GM06990 (cell line): Measurements from ENCODE around the gene NPAS2.

Source experiments
- DNase-seq: peaks from one replicate; pipeline ENCODE4 v3.0.0-alpha.2; 2011; ENCODE audit not compliant: insufficient read length; ENCODE audit errors: extremely low read depth
- H3K27me3 ChIP-seq: replicated peaks from 2 replicates; pipeline ENCODE4 v1.6.0; 2011; ENCODE audit warnings: low read length; ENCODE audit not compliant: control insufficient read depth, insufficient read depth
- H3K36me3 ChIP-seq: 2 replicates; pipeline ENCODE4 v1.5.1; 2011; ENCODE audit warnings: low read length; ENCODE audit not compliant: control insufficient read depth, insufficient read depth
- H3K4me3 ChIP-seq: replicated peaks from 2 replicates; pipeline ENCODE4 v1.5.1; 2011; ENCODE audit warnings: low read depth, mild to moderate bottlenecking, control low read depth, low read length
- TF ChIP-seq, protein P1 (sequence below): IDR thresholded peaks from 2 replicates; pipeline ENCODE4 v1.5.1; 2011; ENCODE audit warnings: low read length, control low read depth, mild to moderate bottlenecking, inconsistent platforms; ENCODE audit not compliant: insufficient read depth, poor library complexity, severe bottlenecking

NPAS2 gene

DNA sequence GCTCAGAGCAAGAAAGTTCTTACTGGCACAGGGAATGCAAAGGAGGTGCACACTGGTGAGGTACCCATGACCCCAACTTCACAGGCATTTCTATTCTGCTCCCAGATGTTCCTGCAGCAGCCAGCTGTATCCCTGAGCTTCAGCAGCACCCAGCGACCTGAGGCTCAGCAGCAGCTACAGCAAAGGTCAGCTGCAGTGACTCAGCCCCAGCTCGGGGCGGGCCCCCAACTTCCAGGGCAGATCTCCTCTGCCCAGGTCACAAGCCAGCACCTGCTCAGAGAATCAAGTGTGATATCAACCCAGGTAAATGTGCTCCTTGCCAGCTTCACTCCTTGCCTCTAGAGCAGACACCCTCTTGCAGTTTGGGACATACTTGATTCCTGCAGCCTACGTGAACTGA is 168.0 kb downstream of the NPAS2 start:
- no peak for DNase-seq
- H3K36me3 ChIP-seq: no peaks in the 10 kb centered on the region
- H3K27me3 ChIP-seq: no peaks in the 10 kb centered on the region; the same call in 1 of the 2 replicates
- no peak overlapping the region for H3K4me3 ChIP-seq
- TF ChIP-seq, protein P1, sequence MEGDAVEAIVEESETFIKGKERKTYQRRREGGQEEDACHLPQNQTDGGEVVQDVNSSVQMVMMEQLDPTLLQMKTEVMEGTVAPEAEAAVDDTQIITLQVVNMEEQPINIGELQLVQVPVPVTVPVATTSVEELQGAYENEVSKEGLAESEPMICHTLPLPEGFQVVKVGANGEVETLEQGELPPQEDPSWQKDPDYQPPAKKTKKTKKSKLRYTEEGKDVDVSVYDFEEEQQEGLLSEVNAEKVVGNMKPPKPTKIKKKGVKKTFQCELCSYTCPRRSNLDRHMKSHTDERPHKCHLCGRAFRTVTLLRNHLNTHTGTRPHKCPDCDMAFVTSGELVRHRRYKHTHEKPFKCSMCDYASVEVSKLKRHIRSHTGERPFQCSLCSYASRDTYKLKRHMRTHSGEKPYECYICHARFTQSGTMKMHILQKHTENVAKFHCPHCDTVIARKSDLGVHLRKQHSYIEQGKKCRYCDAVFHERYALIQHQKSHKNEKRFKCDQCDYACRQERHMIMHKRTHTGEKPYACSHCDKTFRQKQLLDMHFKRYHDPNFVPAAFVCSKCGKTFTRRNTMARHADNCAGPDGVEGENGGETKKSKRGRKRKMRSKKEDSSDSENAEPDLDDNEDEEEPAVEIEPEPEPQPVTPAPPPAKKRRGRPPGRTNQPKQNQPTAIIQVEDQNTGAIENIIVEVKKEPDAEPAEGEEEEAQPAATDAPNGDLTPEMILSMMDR: no peak

DNA sequence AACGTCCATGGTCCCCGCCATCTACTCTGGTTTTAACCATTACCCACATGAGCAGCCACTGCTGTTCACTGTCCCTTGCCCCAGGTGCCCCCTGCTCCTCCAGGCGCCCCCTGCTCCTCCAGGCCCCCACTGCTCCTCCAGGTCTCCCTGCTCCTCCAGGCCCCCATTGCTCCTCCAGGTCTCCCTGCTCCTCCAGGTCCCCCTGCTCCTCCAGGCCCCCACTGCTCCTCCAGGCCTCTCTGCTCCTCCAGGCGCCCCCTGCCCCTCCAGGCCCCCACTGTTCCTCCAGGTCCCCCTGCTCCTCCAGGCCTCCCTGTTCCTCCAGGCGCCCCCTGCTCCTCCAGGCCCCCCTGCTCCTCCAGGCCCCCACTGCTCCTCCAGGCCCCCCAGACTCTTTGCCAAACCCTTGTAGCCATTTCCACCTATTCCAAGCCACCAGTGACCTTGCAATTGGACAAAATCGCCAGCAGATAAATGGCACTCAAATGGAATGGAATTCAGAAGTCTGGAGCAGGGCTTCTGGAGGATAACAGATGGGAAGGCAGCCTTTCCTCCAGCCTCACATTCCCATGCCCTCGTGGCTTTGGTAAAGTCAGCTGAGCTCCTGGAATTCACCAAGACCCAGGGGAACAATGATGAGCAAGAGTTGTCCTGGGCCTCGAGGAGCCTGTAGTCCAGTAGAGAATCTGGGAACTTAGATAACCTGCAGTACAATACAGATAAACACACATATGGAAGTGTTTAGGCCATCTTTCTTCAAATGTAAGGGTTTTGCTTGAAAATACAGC is 168.9 kb downstream of the NPAS2 start:
- DNase-seq: no peak
- TF ChIP-seq, protein P1: no peak
- Histone ChIP-seq H3K27me3 (no peaks in the 10 kb centered on the region; the same call in 1 of the 2 replicates), H3K4me3 (no peak overlapping the region), H3K36me3 (no peaks in the 10 kb centered on the region)

DNA sequence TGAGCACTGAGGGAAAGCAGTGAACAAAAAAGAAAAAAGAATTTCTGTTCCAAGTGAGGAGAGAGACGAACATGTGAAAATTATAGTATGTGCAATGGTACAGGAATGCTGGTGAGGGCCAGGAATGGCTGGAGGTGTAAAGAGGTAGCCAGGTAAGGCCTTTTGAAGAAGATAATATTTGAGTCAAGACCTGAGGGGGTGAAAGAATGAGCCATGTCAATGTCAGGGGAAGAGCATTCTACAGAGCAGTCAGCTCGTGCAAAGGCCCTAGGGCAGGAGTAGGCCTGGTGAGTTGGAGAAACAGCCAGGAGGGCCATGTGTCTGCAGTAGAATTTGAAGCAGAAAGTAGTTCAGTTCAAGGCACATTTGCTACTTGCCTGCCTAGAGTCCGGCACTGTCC is 169.7 kb downstream of the NPAS2 start:
- no peak for DNase-seq
- no peaks in the 10 kb centered on the region; the same call in 1 of the 2 replicates for H3K27me3 ChIP-seq
- TF ChIP-seq, protein P1: no peak
- H3K36me3 ChIP-seq: no peaks in the 10 kb centered on the region
- no peak overlapping the region for H3K4me3 ChIP-seq

DNA sequence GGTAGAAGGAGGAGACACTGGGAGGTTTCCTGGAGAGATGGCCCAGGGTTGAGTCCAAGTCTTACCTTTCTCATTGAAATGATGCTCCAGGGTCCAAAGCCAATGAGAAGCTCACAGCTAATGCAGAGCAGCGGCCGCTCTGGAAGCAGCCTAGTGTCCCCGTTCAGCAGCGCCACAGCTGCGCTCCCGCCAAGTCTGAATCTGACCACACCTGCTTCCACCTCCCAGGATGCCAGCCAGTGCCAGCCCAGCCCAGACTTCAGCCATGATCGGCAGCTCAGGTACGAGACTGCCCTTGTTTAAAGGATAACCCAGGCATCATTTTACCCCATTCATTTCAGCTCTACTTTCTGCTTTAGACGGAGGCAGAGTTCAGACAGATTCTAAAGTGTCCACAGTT is 170.2 kb downstream of the NPAS2 start:
- no peak for DNase-seq
- TF ChIP-seq, protein P1: no peak
- H3K27me3 ChIP-seq: no peaks in the 10 kb centered on the region; the same call in 1 of the 2 replicates
- H3K36me3 ChIP-seq: no peaks in the 10 kb centered on the region
- H3K4me3 ChIP-seq: no peak overlapping the region

DNA sequence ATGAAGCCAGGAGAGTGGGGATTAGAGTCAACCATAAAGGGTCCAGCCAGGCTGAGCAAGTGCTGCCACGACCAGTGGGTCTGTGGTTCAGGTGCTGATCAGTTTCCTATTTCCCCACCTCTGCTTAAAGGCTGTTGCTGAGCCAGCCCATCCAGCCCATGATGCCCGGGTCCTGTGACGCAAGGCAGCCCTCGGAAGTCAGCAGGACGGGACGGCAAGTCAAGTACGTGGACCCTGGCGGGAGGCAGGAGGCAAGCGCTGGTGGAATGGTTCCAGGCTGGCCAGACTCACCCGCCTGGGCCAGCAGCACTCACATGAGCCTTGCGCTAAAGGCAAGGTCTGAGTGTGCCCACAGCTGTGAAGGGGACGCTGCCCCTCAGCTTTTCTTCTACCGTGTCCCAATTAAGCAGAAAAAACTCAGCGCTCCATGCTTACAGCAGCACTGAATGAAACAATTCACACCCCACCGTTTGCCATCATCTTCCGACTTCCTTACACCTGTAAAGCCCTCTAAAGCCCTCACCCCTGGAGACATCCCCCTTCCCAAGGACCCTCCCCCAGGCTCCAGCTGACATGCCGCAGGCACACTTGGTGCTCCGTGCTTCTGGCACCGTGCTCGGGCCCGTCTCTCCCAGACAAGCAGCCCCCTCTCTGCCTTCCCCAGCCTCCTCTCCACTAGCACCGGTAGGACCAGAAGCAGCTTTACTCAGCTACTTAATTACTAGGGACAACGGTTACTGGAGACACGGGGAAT is 170.9 kb downstream of the NPAS2 start:
- Histone ChIP-seq H3K36me3 (no peaks in the 10 kb centered on the region), H3K4me3 (no peak overlapping the region), H3K27me3 (no peaks in the 10 kb centered on the region; the same call in 1 of the 2 replicates)
- TF ChIP-seq, protein P1: no peak
- DNase-seq: no peak
